Activated T-cell treated with anti-CD3 and anti-CD28 coated beads for 24 hours (primary cell): ENCODE data around the gene HIVEP1.
"Not testable (repeated sequence)": the region's sequence is repeated elsewhere in the genome, so short reads cannot be mapped to it uniquely, and the experiment has no call there.

Source experiments
- DNase-seq: peaks from one replicate; pipeline ENCODE4 v3.0.0-alpha.2; 2020; ENCODE audit warnings: low read depth

Gene HIVEP1

GRCh38 chr6:12118607-12119006 lies 106.5 kb downstream of the HIVEP1 start:
- no peak for DNase-seq

GRCh38 chr6:12119085-12119588 lies 107.0 kb downstream of the HIVEP1 start:
- DNase-seq, result peak; percentile 33

GRCh38 chr6:12125396-12125795 lies 113.3 kb downstream of the HIVEP1 start:
- DNase-seq, result no peak

- no peak for DNase-seq
Observed at GRCh38 chr6:12126051-12126450, 113.9 kb downstream of the HIVEP1 start.

GRCh38 chr6:12129523-12129922 lies 117.4 kb downstream of the HIVEP1 start:
- no peak for DNase-seq

- no peak for DNase-seq
Observed at GRCh38 chr6:12132351-12133222, 120.5 kb downstream of the HIVEP1 start.

GRCh38 chr6:12134581-12134980 lies 122.5 kb downstream of the HIVEP1 start:
- no peak for DNase-seq

- DNase-seq, result no peak
Observed at GRCh38 chr6:12134991-12135390, 122.9 kb downstream of the HIVEP1 start.

- DNase-seq, result no peak
Observed at GRCh38 chr6:12136905-12137304, 124.8 kb downstream of the HIVEP1 start.

GRCh38 chr6:12137480-12137879 lies 125.4 kb downstream of the HIVEP1 start:
- DNase-seq, result no peak

- no peak for DNase-seq
Observed at GRCh38 chr6:12138381-12138780, 126.3 kb downstream of the HIVEP1 start.

- DNase-seq, result no peak
Observed at GRCh38 chr6:12138936-12139335, 126.8 kb downstream of the HIVEP1 start.

GRCh38 chr6:12147557-12148316 lies 135.6 kb downstream of the HIVEP1 start:
- DNase-seq, result no peak

GRCh38 chr6:12148317-12148801 lies 136.2 kb downstream of the HIVEP1 start:
- DNase-seq, result no peak

- DNase-seq, result no peak
Observed at GRCh38 chr6:12148841-12149240, 136.7 kb downstream of the HIVEP1 start.

GRCh38 chr6:12149944-12150510 lies 137.9 kb downstream of the HIVEP1 start:
- DNase-seq, result no peak

GRCh38 chr6:12150812-12151432 lies 138.8 kb downstream of the HIVEP1 start:
- peak; percentile 30 for DNase-seq

- DNase-seq, result no peak
Observed at GRCh38 chr6:12151433-12151820, 139.3 kb downstream of the HIVEP1 start.

GRCh38 chr6:12152023-12152970 lies 140.2 kb downstream of the HIVEP1 start:
- DNase-seq, result no peak

GRCh38 chr6:12155769-12156168 lies 143.7 kb downstream of the HIVEP1 start:
- DNase-seq, result not testable (repeated sequence)
